Measurements from ENCODE around the gene RPP30. TPM values are rescaled to one million over a fixed set of nuclear protein-coding genes. Genes with fewer than 3 reads are reported as not detected.
A peak's percentile ranks its signal among the peaks of the same experiment; 100 is the strongest.

Gene RPP30
- total RNA-seq, 1 donor from 2014 or later: 85.5 TPM

GRCh38 chr10:90947030-90947960 is 75.5 kb downstream of the RPP30 start:
- H3K36me3 Mint-ChIP-seq: no peaks in the 10 kb centered on the region
- H3K4me2 ChIP-seq: no peak overlapping the region
- no peaks in the 10 kb centered on the region for H3K27me3 Mint-ChIP-seq (ENCODE audit: insufficient read depth, low read depth)
- H3K9me3 ChIP-seq (ENCODE audit: low read depth): no peaks in the 10 kb centered on the region
- peak overlapping the region; percentile 54 for H2AFZ ChIP-seq (replicated peaks)
- DNase-seq (ENCODE audit: low spot score): no peak
- H3K4me3 Mint-ChIP-seq: no peak overlapping the region
- H3K9ac ChIP-seq: no peak overlapping the region
- H3K27ac Mint-ChIP-seq: no peak overlapping the region
- no peak for TF ChIP-seq EZH2phosphoT487 (IDR thresholded peaks at IDR 0.05)
- no peaks in the 10 kb centered on the region for H4K20me1 ChIP-seq (ENCODE audit: low read depth)
- no peaks in the 10 kb centered on the region for H3K79me2 ChIP-seq (ENCODE audit: low read depth)
- no peak overlapping the region for H3K27ac ChIP-seq
- no peak overlapping the region for H3K4me3 ChIP-seq
- H3K4me1 Mint-ChIP-seq: no peaks in the 10 kb centered on the region
- H3F3A ChIP-seq (ENCODE audit: low read depth): no peaks in the 10 kb centered on the region
- H3K27me3 ChIP-seq: no peaks in the 10 kb centered on the region
- H3K9me3 Mint-ChIP-seq: peaks cover 10% of the 10 kb centered on the region
- H3K4me1 ChIP-seq: no peaks in the 10 kb centered on the region
- H3K36me3 ChIP-seq: no peaks in the 10 kb centered on the region

Small RNA genes lying within 50 kb of the gene (small RNA-seq; reads per million reads assigned to genes)
- gene RF00019: not detected
- gene RNU6-740P: not detected

Other genes with a start within 250 kb of the RPP30 start
- gene HTR7, start 13.9 kb upstream of the RPP30 start, total RNA-seq (ENCODE audit: low replicate concordance): 0.19 TPM in 1 of 2 replicates, not detected in the other
- 0.09 and 1.2 TPM in 2 replicates for gene ANKRD1, start 49.1 kb downstream of the RPP30 start, total RNA-seq (ENCODE audit: low replicate concordance)